CD1c-positive myeloid dendritic cell (primary cell): Measurements from ENCODE around the gene ADCY2.
A peak's percentile ranks its signal among the peaks of the same experiment; 100 is the strongest.

ENCODE experiments used
- DNase-seq: peaks from one replicate; pipeline ENCODE4 v3.0.0-alpha.2; 2016; ENCODE audit errors: extremely low spot score

ADCY2 gene

GRCh38 chr5:7781899-7782298 is 386.0 kb downstream of the ADCY2 start:
- no peak for DNase-seq

GRCh38 chr5:7784683-7785380 is 388.9 kb downstream of the ADCY2 start:
- no peak for DNase-seq

GRCh38 chr5:7787770-7788169 is 391.8 kb downstream of the ADCY2 start:
- DNase-seq = no peak

GRCh38 chr5:7789567-7789966 is 393.6 kb downstream of the ADCY2 start:
- no peak for DNase-seq

- DNase-seq = no peak
Measured at GRCh38 chr5:7793895-7794294, 398.0 kb downstream of the ADCY2 start.

- no peak for DNase-seq
Measured at GRCh38 chr5:7794311-7794710, 398.4 kb downstream of the ADCY2 start.

- DNase-seq = no peak
Measured at GRCh38 chr5:7794823-7795222, 398.9 kb downstream of the ADCY2 start.

- DNase-seq = no peak
Measured at GRCh38 chr5:7795306-7795705, 399.4 kb downstream of the ADCY2 start.

GRCh38 chr5:7801891-7802614 is 406.1 kb downstream of the ADCY2 start:
- DNase-seq = no peak

GRCh38 chr5:7802855-7803254 is 406.9 kb downstream of the ADCY2 start:
- peak; percentile 51 for DNase-seq

- no peak for DNase-seq
Measured at GRCh38 chr5:7803937-7804336, 408.0 kb downstream of the ADCY2 start.

- DNase-seq = no peak
Measured at GRCh38 chr5:7805379-7805778, 409.4 kb downstream of the ADCY2 start.

GRCh38 chr5:7808998-7809397 is 413.1 kb downstream of the ADCY2 start:
- no peak for DNase-seq

GRCh38 chr5:7811715-7812114 is 415.8 kb downstream of the ADCY2 start:
- DNase-seq = no peak

- no peak for DNase-seq
Measured at GRCh38 chr5:7813007-7813406, 417.1 kb downstream of the ADCY2 start.

GRCh38 chr5:7813576-7813975 is 417.6 kb downstream of the ADCY2 start:
- DNase-seq = no peak

GRCh38 chr5:7814816-7815215 is 418.9 kb downstream of the ADCY2 start:
- no peak for DNase-seq

GRCh38 chr5:7815892-7816534 is 420.1 kb downstream of the ADCY2 start:
- DNase-seq = peak; percentile 76

GRCh38 chr5:7816535-7816901 is 420.6 kb downstream of the ADCY2 start:
- no peak for DNase-seq

- no peak for DNase-seq
Measured at GRCh38 chr5:7822449-7822848, 426.5 kb downstream of the ADCY2 start.

GRCh38 chr5:7823594-7823993 is 427.7 kb downstream of the ADCY2 start:
- DNase-seq = no peak

GRCh38 chr5:7824995-7825394 is 429.1 kb downstream of the ADCY2 start:
- DNase-seq = no peak

GRCh38 chr5:7825630-7826029 is 429.7 kb downstream of the ADCY2 start:
- DNase-seq = no peak
